ENCODE measurements around the gene CATSPERE.
"Not testable (repeated sequence)": the region's sequence is repeated elsewhere in the genome, so short reads cannot be mapped to it uniquely, and the experiment has no call there.

CATSPERE gene

GRCh38 chr1:244672946-244673682, 212.0 kb downstream of the CATSPERE start:
- DNase-seq, result no peak

- no peak for DNase-seq
Observed at GRCh38 chr1:244674446-244674845, 213.4 kb downstream of the CATSPERE start.

GRCh38 chr1:244675167-244675566, 214.1 kb downstream of the CATSPERE start:
- no peak for DNase-seq

GRCh38 chr1:244678697-244679096, 217.6 kb downstream of the CATSPERE start:
- DNase-seq, result no peak

- DNase-seq, result no peak
Observed at GRCh38 chr1:244680667-244681066, 219.6 kb downstream of the CATSPERE start.

GRCh38 chr1:244682087-244682486, 221.0 kb downstream of the CATSPERE start:
- DNase-seq, result not testable (repeated sequence)

All from activated CD4-positive, alpha-beta T cell treated with anti-CD3 and anti-CD28 coated beads, Interleukin-2, amount 50 U/mL, for 48 hours (primary cell).